Left renal cortex interstitium (tissue), 4 donors: ENCODE data around the gene RPL37A. TPM values are rescaled to one million over a fixed set of nuclear protein-coding genes. Genes with fewer than 3 reads are reported as not detected.
A peak's percentile ranks its signal among the peaks of the same experiment; 100 is the strongest.

Experiments used
- DNase-seq, 4 donors: peaks; one replicate each; pipeline ENCODE4 v3.0.0-alpha.2; 2013; ENCODE audit warnings: low read depth in 4 of 4, low spot score in 2 of 4, missing footprints in 1 of 4
- polyA plus RNA-seq, 4 donors: library from polyadenylated mRNA; unstranded; fragments of 120-200 nt; gene quantifications; one replicate each; pipeline ENCODE4 v1.2.1, GENCODE V29; 2013; ENCODE audit not compliant: insufficient read length in 4 of 4

RPL37A gene
- polyA plus RNA-seq, 4 donors = 2,089 to 2,871 (median 2,274) TPM

DNA sequence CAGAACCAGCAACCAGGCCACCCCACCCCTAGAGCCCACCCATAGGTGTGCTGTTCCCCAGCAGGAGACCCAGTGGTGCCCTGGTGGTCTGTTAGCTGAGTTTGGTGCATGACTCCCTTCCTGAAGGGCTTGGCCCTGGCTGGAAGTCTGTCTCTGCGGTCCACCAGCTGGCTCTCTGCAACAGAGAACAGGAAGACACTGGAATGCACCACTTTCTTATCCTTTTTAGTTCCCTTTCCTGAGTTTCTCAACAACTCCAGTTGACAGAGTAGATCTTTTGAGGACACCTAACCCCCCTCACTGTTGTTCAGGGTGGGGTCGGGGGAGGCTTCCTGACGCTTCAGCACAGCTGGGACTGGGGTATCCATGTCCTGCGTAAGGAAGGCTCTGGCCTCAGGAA lies 11.9 kb upstream of the RPL37A start:
- no peak for DNase-seq

DNA sequence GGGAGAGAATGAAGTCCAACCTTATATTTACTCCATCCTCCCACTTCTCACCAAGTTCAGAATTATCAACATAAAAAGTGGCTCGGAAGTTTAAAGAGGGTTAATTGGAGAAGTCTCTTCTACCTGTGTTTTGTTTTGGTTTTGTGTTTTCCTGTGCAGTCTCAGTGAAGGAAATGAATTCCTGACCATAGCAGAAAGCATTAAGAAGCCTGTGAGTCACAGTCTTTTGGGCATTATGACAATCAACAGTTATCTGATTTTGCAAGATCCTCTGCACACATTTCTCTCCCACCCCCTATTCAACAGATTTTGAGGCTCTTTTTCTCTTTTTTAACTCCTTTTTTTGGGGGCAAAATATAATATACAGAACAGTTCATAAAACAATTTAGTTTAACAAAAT lies 8.6 kb upstream of the RPL37A start:
- no peak for DNase-seq

DNA sequence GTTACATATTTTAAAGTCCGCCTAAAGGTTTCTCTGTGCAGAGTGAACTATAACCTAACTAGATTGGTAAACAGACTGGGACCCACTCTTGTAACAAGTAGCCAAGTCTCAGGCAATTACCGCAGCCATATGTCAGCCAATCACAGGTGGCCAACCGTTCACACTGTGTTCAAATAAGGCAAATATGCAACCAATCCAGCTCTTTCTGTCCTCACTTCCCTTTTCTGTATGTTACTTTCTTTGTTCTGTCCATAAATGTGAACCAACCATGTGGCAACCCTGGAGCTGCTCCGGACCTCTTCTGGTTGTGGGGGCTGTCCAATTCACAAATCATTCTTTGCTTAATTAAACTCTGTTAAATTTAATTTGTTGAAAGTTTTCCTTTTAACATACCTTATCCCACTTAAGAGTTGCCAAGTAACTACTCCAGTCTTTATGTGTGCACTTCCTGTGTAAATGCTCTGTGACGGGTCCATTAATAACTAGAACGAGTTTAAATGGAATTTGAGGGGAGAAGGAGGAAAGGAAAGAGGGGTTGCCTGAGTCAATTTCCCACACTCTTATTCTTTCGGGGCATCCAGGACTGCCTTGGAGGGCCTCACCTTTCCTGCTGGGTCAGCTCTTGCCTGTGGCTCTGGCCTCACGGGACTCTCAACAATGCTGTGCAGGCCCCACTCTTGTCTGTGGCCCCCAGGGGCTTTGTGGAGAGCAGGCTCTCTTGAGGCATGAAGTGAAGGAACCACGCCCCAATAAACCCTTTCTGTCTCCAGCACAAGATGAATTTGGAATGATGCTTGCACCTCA lies 6.6 kb upstream of the RPL37A start:
- DNase-seq = peak in 3 of 4 donors; percentile 23 to 43 (median 33)

DNA sequence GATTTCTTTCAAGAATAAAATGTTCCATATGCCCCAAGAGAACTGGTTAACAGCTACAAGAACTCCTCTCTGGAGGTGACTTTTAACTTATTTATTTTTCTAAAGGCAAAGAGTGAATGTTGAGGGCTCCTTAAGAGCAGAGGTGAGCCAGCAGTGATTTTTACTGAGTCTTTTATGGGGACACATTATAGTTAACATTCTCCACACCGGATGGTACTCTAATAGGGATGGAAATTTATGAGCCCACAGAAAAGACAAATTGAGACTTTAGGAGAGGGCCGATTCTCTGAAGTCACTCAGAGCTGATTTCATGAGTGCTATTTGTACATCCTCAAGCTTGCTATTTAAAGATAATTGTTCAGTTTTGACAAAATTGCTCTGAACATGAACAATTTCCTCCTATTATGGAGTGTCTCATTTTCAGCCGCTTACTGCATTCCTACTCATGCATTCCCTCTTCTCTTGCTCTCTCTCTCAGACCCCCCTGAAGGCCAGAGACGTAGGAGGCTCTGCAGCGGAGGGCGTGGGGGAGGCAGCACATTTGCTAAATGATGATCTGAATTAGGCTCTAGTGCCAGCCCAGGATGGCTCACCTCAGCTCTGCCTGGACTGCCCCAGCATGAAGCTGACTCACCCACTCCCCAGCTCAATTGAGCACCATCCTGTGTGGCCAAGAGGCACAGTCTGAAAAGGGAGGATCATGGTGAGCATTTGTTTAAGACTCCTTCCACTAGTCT lies 5.9 kb upstream of the RPL37A start:
- DNase-seq = peak in 3 of 4 donors; percentile 10 to 27 (median 24)

DNA sequence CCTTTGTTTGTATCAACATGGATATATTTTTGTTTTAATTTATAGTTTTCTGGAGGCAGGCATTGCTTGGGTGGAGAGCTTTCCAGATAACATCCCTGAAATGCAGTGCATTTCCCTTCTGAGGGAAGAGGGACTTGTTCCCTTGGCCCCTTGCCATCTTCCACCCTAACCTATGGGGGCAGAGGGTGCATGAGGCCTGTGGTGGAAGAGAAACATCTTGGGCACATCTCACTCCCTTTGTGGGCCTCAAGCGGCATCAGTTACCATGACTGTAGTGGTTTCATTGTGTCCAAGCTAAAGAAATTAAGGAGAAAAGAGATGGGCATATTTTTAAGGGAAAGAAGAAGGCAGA lies 5.3 kb upstream of the RPL37A start:
- no peak for DNase-seq

DNA sequence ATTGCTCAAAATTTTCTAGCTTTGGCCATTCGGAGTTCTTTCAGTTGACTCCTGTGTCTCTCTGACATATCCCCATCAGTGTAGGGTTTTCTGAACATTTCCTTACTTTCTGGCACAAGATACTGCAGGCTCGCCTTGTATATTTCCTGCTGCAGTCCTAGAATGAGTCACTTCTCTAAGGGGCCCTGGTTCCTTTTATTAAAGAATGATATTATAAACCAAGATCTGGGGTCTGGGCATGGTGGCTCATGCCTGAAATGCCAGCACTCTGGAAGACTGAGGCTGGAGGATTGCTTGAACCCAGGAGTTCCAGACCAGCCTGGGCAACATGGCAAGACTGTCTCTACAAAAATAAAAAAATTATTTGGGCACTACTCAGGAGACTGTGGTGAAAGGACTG lies 3.0 kb upstream of the RPL37A start:
- DNase-seq = no peak

DNA sequence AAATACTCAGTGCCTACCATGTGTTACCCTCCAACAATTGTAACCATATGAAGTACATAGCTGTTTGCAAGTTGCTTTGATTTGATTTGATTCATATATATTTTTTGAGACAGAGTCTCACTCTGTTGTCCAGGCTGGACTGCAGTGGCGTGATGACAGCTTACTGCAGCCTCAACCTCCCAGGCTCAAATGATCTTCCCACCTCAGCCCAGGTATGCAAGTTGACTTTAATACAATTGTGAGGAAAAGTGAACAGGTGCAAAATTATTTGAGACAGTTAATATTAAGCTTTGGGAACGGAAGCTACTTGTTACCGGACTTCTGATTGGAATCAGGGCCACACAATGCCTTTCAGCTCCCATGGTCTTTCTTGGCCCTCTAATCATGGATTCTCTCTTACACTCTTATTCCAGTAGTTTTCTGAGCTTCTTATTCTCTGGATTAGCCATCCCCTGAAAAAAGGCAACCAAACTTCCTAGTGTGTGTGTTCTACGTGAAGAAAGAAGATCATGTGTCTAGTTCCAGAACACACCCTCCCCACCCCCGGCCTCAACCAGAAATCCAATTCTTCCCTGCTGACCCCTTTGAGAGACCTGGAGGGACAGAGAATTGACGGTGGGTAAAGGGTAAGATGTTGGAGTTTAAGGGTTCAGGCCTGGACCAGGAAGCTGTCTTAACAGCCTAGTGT lies 1.1 kb upstream of the RPL37A start:
- no peak for DNase-seq

DNA sequence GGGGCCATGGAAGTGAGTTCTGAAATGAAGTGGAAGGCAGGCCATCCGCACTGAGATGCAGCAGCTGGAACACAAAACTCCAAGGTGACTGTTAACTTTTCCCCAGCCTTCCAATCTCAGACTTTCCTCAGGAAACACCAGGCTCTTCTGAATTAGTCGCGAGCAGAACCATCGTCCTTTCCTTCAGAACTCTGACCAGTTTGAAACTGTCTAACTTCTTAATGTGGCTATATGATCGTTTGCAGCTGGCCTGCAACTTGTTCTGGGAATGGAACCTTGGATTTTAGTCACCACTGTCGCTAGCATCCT lies 620 bp upstream of the RPL37A start:
- DNase-seq = peak in 1 of 4 donors; percentile 27

DNA sequence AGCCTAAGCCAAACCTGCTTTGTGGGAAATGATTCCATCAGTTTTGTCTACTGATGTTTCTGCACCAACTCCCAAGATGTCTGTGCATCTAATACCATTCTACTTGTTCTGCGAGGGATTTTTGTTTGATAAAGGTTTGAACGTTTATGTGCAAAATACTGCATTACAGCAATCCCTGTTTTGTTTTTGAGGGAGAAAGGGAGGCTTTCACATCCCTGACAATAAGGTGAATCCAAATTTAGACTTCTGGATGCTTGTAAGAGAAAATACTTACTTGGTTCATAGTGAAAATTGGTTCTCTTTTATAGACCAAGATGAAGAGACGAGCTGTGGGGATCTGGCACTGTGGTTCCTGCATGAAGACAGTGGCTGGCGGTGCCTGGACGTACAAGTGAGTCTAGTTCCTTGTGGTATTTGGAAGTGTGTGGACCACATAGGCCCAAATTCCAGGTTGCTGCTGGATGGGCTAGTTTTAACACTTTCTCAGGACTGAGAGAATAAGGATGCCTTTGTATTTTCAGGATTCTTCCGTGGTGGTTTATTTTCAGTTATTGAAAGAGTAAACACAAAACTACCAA lies 1.1 kb downstream of the RPL37A start:
- DNase-seq = no peak

DNA sequence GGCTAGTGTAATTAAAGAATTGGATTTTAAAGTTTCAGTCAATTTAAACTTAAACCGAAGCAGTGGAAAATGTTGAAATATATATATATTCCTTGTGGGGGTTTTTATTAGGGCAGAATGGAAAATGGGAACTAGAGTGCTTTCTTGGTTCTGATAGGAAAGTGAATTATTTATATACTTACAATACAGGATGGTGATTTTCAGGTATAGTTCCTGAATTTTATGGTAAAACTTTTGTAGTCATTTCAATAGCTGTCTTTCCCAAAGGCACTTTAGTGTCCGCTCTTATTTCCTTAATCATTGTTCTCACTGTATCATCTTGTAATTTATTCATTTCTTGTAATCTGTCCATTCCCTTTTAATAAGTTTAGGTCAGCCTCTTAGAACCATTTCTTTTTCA lies 1.9 kb downstream of the RPL37A start:
- no peak for DNase-seq

DNA sequence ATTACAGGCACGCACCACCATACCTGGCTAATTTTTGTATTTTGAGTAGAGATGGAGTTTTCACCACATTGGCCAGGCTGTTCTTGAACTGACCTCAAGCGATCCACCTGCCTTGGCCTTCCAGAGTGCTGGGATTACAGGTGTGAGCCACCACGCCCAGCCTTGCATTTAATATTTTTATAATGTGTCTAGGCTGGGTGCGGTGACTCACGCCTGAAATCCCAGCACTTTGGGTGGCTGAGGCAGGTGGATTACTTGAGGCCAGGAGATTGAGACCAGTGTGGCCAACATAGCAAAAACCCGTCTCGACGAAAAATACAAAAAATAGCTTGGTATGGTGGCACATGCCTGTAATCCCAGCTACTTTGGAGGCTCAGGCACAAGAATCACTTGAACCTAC lies 3.2 kb downstream of the RPL37A start:
- DNase-seq = no peak

DNA sequence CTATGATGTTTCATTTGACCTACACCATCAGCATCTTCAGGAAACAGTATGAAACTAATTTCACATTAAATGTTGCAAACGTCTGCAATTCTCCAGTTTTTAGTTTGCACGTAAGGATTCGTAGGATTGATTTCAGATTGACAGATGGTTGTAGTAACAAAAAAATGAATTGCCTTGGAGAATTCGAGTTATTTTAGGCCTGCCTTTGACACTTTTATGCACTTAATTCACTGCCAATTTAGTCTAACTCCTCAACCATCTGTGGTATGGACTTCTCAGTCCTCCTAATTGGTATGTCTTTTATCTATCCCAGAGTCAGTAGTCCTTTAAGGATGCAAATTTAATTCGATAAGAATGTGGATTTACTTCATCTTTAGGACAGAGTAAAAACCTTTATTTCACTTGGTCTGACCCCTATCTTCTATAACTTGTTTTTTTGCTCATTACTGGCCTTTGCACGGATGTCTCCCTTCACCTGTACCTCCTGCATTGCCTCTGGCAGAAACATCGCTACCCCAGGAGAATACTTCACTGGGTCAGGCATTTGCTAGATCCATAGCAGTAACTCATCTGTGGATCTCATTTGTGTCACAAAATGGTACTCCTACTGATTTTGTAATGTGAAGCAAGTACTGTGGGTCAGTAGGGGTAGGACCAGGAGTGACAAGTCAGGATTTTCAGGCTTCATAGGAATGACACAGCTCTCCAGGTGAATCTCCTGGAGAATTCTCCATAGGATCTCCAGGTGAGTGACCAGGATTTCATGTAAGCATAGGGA lies 3.9 kb downstream of the RPL37A start:
- DNase-seq = no peak

DNA sequence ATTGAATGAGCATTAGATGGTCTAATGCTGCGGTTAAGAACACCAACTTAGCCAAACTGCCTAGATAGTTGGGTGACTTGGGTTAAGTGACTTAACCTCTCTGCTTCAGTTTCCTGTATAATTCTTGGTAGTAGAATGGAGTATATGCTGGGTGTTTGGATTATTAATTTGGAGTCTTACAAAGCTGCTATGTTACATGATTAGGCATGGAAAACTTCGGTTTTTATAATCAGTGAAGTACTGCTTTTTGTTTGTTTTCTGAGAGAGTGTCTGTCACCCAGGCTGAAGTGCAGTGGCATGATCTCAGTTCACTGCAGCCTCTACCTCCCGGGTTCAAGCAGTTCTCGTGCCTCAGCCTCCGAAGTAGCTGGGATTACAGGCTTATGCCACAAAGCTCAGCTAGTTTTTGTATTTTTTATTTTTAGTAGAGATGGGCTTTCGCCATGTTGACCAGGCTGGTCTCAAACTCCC lies 4.5 kb downstream of the RPL37A start:
- no peak for DNase-seq

DNA sequence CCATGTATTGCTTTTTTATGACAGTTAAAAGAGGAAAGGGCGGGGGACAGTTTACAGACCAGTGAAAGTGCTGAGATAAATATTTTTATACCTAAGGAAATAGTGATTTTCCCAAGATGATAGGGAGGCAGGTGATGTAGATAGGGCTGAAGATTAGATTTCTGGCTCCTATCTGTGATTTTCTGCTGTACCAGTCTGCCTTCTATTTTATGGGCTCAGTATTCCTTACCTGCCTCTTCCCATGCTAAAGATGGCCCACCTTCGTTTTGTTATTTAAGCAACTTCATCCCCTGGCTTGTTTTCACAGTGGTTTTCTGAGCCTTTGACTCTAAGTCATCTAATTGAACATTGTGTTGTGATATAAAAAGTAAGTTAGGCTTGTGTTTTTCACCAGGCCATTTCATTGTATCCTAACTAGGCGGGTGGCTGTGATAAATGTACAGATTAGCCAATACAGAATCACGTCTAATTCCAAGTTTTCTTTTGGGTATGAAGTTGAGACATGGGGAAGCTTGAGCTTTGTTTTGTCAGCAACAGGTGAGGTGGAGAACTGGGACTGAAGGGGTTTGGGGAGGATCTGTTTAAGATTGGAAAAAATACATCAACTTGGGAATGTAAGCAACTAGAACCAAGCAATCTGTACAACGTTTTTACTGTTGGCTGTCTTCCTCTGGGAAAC lies 5.2 kb downstream of the RPL37A start:
- no peak for DNase-seq

DNA sequence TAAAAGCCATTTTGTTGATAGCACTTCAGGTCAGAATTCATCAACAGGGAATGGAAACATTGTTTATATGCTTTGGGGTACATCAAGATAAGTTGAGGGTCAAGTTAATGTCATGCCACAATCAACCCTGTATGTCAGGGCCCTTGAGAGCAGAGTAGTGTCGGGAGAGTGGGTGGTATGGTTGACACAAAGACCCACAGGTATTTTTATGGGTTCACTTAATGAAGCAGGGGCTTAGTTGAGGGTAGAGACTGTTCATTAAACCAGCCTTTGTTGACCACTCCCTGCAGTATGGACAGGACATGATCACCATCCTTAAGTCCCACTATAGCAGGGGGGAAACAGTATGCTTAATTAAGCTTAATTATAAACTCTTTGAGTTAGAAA lies 5.7 kb downstream of the RPL37A start:
- no peak for DNase-seq

DNA sequence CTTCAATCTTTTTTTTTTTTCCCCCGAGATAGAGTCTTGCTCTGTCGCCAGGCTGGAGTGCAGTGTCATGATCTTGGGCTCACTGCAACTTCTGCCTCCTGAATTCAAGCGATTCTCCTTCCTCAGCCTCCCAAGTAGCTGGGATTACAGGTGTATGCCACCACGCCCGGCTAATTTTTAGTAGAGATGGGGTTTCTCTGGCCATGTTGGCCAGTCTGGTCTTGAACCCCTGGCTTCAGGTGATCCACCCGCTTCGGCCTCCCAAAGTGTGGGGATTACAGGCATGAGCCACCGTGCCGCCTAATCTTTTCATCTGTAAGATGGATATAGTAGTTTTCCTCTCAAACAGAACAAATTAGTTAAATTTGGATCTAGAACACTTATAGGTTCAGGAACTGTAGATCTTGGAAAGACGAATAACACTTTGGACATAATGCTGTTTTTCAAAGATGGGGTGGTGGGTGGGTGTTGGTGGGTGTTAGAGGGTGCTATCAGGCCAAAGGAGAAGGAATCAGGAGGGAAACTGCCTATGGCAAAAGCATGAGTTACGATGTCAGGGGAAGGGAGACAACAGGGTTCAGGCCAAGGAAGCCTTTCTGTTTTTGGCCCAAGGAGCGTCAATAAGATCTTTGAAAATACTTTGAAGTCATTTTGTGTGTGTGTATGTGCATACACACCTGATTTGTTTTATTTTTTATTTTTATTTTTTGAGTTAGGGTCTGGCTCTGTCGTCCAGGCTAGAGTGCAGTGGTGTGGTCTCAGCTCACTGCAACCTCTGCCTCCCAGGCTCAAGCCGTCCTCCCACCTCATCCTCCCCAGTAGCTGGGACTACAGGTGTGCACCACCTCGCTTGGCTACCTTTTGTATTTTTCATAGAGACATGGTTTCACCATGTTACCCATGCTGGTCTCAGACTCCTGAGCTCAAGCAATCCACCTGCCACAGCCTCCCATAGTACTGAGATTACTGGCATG lies 6.8 kb downstream of the RPL37A start:
- no peak for DNase-seq

DNA sequence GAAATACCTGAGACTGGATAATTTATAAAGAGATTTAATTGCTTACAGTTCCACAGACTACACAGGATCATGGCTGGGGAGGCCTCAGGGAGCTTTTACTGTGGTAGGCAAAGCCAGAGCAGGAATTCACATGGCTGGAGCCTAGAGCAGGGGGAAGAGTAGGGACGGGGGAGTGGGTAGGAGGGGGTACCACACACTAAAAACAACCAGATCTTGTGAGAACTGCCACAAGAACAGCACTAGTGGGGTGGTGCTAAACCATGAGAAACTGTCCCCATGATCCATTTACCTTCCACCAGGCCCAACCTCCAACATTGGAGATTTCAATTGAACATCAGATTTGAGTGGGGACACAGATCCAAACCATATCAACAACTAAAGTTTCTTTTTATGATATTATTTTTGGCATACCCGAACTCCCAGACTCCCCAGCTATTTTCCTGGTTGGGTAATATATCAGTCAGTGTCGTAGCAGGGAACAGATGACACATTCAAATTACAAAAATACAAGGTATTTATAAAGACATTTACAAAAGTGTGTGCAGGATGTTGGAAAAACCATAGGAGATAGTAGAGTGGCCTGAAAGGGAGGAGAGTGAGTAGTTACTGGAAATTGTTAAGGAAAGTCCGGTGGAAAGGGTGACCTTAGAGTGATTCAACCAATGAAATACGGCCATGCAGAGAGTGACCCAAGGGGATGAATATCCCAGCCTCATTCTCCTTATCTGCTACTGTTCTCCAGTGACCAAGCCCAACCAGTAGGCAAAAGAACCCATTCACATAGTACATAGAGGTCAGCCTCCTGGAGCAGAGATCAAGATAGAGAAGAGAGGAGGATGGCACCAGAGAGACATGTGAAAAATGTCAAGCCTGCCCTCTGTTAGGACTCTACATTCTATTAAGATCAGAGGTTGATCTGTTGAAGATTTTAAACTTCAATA lies 8.8 kb downstream of the RPL37A start:
- DNase-seq = no peak

DNA sequence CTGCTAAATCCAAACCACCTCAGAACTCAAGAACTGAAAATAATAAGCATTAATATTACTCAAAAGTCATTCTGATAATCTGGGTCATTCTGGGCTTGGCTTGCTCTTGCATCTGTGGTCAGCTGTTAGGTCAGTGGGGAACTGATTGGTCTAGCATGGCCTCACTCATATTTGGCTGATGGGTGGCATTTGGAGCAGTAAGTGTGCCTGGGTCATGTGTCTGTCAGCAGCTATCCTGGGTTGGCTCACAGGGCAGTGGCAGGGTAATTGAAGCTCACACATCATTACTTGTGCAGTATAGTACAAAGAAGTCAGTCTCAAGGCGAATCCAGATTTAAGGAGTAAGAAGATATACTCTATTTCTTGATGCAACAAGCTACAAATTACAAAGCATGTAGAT lies 9.6 kb downstream of the RPL37A start:
- DNase-seq = no peak
